Astrocyte of the cerebellum (primary cell): ENCODE results near the gene CADM4.
"Not testable (repeated sequence)": the region's sequence is repeated elsewhere in the genome, so short reads cannot be mapped to it uniquely, and the experiment has no call there.

Source experiments
- DNase-seq: peaks from one replicate; pipeline ENCODE4 v3.0.0-alpha.2; 2011; ENCODE audit warnings: low read depth
- H3K4me3 ChIP-seq: 2 replicates; pipeline ENCODE4 v1.5.1; 2011; ENCODE audit warnings: mild to moderate bottlenecking, low read depth, low read length, moderate library complexity
- in situ Hi-C: cut with HindIII; loops from 2 replicates; pipeline ENCODE4 v1.10.0; 2017; ENCODE audit warnings: low sequenced_read_pairs
- TF ChIP-seq, protein P1 (sequence below): IDR thresholded peaks from 2 replicates; pipeline ENCODE4 v1.5.1; 2012; ENCODE audit warnings: low read length, low read depth, moderate library complexity, mild to moderate bottlenecking; ENCODE audit errors: missing control alignments

The CADM4 gene

DNA sequence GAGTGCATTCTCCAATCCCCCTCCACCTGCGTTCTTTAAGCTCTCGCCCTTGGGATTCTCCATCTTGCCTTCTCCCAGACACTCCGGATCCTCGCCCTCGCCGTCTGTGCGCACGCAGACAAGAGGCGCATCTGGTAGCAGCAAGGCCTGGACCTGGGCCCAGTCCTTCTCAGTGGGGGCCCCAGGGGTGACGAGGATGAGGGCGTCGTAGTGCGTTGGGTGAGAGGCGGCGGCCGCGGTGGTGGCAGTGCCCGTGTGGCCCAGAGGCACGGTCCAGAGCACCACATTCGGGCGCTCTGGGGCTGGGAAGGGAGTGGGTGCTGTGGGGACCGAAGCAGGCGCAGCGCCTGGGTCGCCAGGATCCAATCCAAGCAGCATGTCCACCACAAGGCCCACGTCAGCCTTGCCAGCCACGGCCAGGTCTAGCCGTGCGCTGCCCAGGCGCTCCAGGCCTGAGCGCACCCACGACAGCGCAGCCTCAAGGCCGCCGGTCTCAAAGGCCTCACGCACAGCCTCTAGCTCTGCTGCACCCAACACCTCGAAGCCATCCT lies 46.8 kb downstream of the CADM4 start:
- H3K4me3 ChIP-seq, result no peak overlapping the region
- TF ChIP-seq, protein P1, sequence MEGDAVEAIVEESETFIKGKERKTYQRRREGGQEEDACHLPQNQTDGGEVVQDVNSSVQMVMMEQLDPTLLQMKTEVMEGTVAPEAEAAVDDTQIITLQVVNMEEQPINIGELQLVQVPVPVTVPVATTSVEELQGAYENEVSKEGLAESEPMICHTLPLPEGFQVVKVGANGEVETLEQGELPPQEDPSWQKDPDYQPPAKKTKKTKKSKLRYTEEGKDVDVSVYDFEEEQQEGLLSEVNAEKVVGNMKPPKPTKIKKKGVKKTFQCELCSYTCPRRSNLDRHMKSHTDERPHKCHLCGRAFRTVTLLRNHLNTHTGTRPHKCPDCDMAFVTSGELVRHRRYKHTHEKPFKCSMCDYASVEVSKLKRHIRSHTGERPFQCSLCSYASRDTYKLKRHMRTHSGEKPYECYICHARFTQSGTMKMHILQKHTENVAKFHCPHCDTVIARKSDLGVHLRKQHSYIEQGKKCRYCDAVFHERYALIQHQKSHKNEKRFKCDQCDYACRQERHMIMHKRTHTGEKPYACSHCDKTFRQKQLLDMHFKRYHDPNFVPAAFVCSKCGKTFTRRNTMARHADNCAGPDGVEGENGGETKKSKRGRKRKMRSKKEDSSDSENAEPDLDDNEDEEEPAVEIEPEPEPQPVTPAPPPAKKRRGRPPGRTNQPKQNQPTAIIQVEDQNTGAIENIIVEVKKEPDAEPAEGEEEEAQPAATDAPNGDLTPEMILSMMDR, result no peak
- in situ Hi-C loops, result no loop called here
- DNase-seq, result no peak

DNA sequence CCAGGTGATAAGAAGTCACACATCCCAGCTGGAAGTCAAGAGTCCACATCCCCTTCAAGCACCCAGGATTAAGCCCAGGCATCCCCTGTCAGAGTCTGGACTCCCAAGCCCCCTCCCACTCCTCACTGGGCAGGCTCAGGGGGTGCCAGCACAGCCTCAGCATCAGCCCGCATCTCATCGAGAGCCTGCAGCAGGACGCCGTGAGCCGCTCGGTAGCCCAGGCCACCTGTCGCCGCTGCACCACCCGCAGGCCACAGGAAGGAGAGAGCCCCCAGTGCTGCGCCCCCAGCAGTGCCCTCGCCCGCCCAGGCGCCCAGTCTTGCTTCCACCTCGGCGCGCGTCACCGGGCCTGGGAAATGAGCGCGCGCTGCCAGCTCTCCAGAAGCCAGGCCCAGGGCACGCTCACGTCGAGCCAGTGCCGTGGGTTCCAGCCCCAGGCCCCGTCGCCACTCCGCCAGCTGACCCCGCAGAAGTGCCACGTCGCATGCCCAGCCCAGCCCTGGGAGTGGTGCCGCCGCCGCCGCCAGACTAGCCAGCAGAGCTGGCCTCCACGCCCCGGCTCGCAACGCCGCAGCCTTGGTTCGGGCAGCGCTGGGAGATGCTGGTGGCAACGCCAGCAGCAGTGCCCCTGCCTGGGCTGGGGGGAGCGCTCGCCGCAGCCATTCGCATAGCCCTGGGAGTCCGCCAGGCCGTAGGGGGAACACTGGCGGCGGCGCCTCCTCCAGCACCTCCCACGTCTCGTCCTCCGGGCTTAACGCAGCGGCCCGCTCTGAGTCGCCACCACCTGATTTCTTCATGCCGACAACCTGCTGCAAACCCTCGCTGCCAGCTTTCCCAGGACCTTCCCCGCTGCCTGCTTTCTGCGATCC lies 47.5 kb downstream of the CADM4 start:
- DNase-seq, result no peak
- H3K4me3 ChIP-seq, result no peak overlapping the region
- TF ChIP-seq, protein P1, result no peak
- in situ Hi-C loops, result no loop called here

DNA sequence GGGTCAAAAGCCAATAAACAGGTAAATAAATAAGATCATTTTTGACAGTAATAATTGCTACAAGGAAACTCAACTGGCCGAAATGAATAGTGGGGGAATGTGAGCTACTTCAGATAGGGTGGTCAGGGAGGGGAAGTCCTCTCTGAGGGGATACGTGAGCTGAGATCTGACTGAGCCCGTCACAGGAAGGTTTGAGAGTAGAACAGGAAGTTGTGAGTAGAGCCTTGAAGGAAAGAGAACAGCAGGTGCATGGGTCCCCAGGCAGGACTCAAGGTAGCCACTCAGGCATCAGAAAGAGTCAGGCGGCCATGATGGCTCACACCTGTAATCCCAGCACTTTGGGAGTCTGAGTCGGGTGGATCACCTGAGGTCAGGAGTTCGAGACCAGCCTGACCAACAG lies 50.0 kb downstream of the CADM4 start:
- TF ChIP-seq, protein P1, result no peak
- DNase-seq, result no peak
- H3K4me3 ChIP-seq, result no peak overlapping the region
- in situ Hi-C loops, result no loop called here

DNA sequence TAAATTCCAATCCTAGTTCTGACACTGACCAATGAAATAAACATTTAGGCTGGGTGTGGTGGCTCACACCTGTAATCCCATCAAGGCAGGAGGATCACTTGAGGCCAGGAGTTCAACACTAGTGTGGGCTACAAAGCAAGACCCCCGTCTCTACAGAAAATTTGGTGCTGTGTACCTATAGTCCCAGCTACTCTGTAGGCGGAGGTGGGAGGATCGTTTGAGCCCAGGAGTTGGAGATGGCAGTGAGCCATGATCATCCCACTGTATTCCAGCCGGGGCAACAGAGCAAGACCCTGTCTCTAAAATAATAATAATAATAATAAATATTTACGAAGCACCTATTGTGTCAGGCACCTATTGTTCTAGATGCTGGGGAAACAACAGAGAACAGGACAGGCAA lies 50.4 kb downstream of the CADM4 start:
- no peak overlapping the region for H3K4me3 ChIP-seq
- no peak for DNase-seq
- in situ Hi-C loops, result no loop called here
- TF ChIP-seq, protein P1, result no peak

DNA sequence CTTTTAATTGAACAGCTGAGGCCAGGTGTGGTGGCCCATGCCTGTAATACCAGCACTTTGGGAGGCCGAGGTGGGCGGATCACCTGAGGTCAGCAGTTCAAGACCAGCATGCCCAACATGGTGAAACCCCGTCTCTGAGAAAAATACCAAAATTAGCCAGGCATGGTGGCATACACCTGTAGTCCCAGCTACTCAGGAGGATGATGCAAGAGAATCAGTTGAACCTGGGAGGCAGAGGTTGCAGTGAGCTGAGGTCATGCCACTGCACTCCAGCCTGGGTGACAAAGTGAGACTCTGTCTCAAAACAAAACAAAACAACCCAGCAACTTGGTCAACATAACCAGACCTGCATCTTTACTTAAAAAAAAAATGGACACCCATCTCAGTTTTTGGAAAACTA lies 52.6 kb downstream of the CADM4 start:
- in situ Hi-C loops, DNase-seq, H3K4me3 ChIP-seq: not testable (repeated sequence)

DNA sequence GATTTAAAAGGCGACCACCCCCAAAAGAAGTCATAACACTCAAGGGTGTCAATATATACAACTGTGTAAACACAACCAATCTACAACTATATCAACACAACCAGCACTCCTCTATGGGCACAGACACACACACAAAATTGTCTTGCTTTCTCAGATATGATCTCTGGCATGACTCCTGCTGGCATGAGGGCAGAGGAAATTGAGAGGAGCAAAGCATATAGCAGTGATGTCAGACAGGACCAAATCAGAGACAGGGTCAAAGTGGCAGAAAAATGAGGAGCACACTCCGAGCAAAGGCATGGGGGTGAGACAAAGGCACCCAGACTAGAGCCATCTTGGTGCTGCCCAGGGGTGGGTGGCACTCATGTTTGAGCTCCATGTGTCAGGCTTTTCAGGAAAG lies 53.3 kb downstream of the CADM4 start:
- TF ChIP-seq, protein P1, result no peak
- no peak for DNase-seq
- no peak overlapping the region for H3K4me3 ChIP-seq
- in situ Hi-C loops, result no loop called here

DNA sequence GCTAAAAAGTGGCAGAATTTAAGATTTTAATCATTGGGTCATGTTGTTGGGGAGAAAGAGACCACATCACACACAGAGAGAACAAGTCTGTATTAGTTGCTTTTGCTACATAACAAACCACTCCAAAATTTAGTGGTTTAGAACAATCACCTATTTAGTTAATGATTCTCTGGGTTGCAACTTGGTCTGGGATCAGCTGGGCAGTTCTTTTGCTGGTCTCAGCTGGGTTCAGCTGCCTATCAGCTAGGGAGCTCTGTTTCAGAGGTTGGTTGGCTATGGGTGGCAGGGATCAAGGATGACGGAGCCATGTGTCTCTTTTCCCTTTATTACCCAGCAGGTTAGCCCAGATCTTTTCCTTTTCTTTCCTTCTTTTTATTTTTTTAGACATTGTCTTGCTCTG lies 55.2 kb downstream of the CADM4 start:
- TF ChIP-seq, protein P1, result no peak
- in situ Hi-C loops, result no loop called here
- H3K4me3 ChIP-seq, result no peak overlapping the region
- DNase-seq, result no peak
